NCI-H2171 treated with DMSO at 0.1 percent for 48 hours (cell line): Measurements from ENCODE around the gene MEIOSIN.
"Not testable (repeated sequence)": the region's sequence is repeated elsewhere in the genome, so short reads cannot be mapped to it uniquely, and the experiment has no call there.

Experiments
- DNase-seq: peaks from one replicate; lab custom pipeline; 2025; lab: John Stamatoyannopoulos, UW

MEIOSIN gene

DNA sequence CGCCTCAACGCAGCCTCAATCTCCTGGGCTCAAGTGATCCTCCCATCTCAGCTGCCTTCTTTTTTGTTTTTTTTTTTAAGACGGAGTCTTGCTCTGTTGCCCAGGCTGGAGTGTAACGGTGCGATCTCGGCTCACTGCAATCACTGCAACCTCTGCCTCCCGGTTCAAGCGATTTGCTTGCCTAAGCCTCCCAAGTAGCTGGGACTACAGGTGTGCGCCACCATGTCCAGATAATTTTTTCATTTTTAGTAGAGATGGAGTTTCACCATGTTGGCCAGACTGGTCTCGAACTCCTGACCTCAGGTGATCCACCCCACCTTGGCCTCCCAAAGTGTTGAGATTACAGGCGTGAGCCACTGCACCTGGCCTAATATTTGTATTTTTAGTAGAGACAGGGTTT lies 13.2 kb upstream of the MEIOSIN start:
- not testable (repeated sequence) for DNase-seq

GRCh38 chr19:45728683-45729082 lies 4.6 kb upstream of the MEIOSIN start:
- not testable (repeated sequence) for DNase-seq

DNA sequence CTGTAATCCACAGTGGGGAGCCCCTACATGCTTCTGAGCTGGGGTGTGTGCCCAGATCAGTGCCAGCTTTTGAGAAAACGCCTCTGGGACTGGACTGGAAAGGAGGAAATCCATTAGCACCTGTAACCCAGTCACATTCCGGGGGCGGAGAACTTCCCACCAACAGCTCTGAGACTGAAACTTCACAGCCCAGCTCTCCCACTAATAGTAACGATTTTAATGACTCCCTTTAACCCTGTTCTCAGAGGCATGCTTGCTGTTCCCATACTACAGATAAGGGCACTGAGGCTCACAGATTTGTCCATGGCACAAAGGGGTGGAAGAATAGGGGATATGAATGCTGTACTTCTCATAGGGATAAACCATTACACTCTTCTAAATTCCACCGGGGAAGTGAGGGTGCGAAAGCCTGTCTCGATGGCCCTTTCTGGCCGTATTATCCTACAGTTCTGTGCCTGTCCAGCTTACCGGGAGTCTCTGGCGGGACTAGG lies 3.4 kb upstream of the MEIOSIN start:
- no peak for DNase-seq

DNA sequence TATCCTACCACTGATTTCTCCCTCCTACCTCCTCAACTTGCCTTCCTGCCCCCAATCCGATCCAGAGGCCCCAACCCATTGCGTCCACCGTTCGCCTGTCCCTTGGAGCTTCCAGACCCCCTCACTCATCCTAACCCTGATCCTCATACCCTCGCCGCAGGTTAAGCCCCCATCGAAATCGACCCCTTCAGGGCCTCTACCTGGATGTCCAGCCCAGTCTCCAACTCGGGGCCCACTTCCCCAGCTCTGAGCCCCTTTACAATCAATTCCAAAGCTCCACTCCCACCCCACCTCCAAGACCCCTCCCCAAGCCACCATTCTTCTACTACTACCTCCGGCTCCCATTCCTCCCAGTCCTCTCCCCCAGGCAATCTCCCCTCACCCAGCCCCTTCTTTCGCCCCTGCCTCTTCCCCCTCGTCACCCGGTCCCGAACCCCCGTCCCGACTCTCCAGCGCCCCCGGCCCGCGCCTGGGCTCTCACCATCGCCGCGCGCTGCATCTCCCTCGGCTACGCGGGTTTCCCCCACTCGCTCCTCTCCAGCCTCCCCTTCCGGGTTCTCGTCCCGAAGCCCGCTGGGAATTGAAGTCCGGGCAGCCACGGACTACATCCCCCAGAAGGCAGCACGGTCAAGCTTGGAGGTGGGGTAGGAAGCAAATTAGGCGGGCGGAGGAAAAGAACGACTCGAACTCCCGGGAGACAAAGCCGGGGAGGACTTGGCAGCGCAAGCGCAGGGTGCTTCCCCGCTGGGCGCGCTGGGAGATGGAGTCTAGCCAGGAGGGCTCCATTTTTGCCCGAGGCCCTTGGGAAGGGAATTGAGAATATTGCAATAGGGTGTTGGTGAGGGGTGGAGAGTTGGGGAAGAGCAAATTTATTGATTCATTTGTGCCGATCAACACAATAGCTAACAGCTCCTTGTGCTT lies 2.6 kb upstream of the MEIOSIN start, which contains the start of gene FBXO46:
Gene FBXO46 (minus strand): TSS at position 529 of the 921 bp plus-strand sequence. CDS start 17,401 bp downstream, outside the sequence.
- peak; percentile 99 for DNase-seq

DNA sequence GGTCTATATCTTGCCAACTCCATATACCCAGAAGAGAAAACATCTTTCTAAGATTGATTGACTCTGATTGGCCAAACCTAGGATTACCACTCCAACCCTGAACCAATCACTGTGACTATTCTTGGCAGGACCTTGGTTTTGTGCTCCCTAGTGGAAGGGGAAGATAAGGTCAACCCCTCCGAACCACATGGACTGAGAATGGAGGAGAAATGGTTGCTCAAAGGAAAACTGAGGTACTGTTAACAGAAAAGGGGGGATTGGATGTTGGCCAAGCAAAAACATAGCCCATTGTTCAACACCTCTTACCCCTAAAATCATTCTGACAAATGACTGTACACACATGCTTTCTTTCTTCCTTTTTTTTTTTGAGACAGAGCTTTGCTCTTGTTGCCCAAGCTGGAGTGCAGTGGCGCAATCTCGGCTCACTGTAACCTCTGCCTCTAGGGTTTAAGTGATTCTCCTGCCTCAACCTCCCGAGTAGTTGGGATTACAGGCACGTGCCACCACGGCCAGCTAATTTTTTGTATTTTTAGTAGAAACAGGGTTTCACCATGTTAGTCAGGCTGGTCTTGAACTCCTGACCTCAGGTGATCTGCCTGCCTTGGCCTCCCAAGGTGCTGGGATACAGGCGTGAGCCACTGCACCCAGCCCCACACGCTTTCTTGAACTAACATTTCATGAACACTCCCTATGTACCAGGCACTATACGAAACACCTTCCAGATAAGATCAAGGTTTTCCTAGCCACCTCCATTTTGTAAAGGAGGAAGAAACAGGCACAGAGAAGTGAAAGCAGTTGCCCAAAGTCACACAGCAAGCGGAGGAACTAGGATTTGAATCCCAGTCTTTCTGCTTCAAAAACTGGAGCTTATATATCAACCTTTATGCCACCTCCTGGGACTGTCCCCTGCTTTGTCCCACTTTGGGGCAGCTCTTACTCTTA lies 6.5 kb downstream of the MEIOSIN start:
- DNase-seq = no peak

GRCh38 chr19:45742969-45743368 lies 9.7 kb downstream of the MEIOSIN start:
- DNase-seq = no peak

- DNase-seq = no peak
Measured at GRCh38 chr19:45745606-45746005, 12.4 kb downstream of the MEIOSIN start.

DNA sequence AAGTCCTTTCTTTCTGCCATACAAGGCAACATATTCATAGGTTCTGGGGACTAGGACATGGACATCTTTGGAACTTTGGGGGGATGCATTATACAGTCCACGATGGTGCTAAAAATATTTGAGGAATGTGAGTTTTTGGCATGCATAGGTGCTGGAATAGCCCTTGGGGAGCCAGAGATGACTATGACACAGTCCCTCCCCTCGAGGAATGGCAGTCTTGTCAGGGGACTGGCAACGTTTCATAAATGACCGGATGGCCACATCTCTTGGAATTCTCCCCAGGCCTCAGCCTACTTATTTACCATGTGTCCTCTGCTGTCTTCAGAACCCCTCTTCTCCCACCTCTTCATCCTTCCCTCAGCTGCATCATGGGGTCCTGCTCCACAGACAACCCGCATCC lies 13.6 kb downstream of the MEIOSIN start:
- DNase-seq = no peak

DNA sequence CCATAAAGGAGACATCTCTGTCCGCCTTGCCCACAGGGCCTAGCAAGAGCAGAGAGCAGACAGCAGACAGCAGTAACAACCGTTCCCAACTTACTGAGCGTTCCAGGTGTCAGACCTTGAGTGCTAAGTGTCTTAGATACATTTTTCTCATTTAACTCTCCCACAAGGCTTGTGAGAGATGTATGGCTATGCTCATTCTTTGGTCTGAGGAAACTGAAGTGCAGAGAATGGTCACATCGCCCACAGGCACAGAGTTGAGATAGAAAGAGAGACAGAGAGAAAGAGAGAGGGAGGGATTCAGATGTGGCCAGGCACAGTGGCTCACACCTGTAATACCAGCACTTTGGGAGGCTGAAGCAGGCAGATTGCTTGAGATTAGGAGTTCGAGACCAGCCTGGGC lies 14.3 kb downstream of the MEIOSIN start:
- DNase-seq = no peak

- DNase-seq = not testable (repeated sequence)
Measured at GRCh38 chr19:45751483-45751882, 18.2 kb downstream of the MEIOSIN start.

GRCh38 chr19:45752639-45753038 lies 19.4 kb downstream of the MEIOSIN start:
- DNase-seq = peak; percentile 35

DNA sequence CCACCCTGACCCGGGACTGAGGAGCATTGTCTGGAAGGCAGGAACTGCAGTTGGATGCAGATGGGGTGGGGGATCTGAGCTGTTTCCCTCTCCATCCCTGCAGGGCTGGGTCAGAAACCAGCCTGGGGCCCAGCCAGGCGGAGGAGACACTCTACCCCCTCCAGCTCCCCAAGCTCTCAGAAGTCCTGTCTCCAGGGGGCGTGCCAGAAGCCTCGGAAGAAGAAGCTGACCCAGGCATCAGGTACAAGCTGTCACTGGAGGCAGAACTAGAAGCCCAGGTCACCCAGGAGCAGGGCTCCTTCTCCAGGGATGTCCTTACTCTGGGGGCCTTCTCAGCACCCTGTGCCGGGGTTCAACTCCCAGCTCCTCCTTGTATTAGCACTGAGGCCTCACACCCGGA lies 20.3 kb downstream of the MEIOSIN start:
- DNase-seq = no peak

DNA sequence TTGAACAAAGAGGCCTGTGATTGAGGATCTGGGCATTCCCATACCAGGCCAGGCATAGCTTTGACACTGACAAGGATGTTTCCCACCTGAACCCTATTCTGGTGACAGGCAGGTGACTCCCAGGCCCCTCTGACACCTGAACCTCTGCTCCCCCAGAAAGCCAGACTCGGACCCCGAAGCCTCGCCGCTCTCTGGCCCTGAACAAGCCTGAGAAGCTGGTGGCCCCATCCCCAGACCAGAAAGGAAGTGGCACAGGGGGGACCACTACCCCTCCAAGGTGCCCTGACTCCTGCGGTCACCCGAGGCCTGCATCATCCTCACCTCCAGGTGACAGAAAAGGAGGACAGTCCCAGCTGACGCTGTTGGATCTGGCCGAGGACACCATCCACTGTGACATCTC lies 21.1 kb downstream of the MEIOSIN start:
- no peak for DNase-seq

GRCh38 chr19:45757695-45758094 lies 24.5 kb downstream of the MEIOSIN start:
- no peak for DNase-seq

- DNase-seq = no peak
Measured at GRCh38 chr19:45758921-45759320, 25.7 kb downstream of the MEIOSIN start.

- DNase-seq = no peak
Measured at GRCh38 chr19:45761714-45762113, 28.5 kb downstream of the MEIOSIN start.

- no peak for DNase-seq
Measured at GRCh38 chr19:45762870-45763631, 29.8 kb downstream of the MEIOSIN start.

- DNase-seq = no peak
Measured at GRCh38 chr19:45763691-45764294, 30.6 kb downstream of the MEIOSIN start.

DNA sequence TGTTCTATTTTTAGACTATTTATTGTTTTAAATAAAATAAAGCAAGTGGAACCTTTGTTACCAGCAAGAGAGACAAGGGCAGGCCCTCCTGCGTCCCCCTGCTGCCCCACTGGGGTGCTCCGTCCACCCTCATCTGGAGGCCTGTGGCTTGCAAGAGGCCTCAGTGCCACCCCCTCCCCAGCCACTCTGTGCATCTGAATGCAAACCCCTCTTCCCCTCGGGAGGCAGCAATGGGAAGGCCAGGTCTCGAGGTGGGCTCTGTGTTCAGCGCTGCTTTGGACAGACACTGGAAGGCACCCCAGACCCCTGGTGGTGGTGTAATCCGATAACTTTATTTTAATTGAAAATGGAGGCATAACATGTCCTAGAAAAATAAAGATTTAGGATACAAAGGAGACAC lies 31.2 kb downstream of the MEIOSIN start:
- DNase-seq = no peak

DNA sequence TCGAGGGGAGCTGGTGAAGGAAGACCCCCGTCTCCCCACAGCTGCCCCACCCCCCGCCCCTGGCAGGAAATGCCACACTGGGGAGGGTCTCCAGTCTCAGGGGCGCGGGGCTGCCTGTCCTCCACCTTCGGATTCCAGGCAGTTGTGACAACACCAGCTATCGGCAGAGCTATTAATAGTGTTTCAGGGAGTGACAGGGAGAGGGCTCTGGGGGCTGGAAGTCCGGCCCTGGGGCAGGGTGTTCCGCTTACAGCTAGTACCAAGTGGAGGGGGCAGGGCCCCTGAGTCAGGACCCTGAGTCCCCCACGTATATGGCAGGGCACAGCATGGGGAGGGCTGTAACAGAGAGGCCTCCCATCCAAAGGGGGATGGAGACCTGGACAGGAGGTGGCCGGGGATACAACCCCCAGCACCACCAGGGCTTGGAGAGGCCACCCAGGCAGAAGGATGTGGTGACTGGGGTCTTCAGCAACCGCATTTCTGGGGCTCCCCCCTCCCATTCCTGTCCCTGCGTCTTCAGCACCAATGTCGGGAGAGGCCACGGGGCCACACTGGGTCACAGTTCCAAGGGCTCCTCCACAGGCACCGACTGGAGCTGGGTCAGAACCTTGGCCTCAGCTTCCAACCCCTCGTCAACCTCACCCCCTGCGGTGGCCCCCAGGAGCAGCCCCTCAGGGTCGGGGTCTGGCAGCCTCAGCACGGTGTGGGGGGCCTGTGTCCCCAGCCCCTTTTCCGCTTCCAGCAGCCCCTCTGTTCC lies 31.9 kb downstream of the MEIOSIN start:
- DNase-seq = no peak
